Gastrocnemius medialis (tissue), 4 donors: ENCODE results near the gene FGF1. TPM values are rescaled to one million over a fixed set of nuclear protein-coding genes. Genes with fewer than 3 reads are reported as not detected.
"Not testable (repeated sequence)": the region's sequence is repeated elsewhere in the genome, so short reads cannot be mapped to it uniquely, and the experiment has no call there.

Experiments
- ATAC-seq, 2 donors: fragments of 150-250 bp; one replicate each; pipeline ENCODE4 v1.9.1; 2016
- DNase-seq, 2 donors: peaks; one replicate each; pipeline ENCODE4 v3.0.0-alpha.2; 2019
- H3K27ac ChIP-seq, 4 donors: fragments of 200-600 bp; sonication (generic); 1 replicate in 1 of 4; 2 replicates in 3 of 4; pipeline ENCODE4 v1.5.1; 2016 to 2018; ENCODE audit warnings: mild to moderate bottlenecking in 2 of 4, moderate library complexity in 1 of 4
- H3K27me3 ChIP-seq, 3 donors: fragments of 200-600 bp; sonication (generic) in 2 of 3; 1 replicate in 1 of 3; 2 replicates in 2 of 3; pipeline versions ENCODE4 v1.5.1 to v1.6.0; 2016 to 2019; ENCODE audit warnings: mild to moderate bottlenecking in 1 of 3, moderate library complexity in 1 of 3
- H3K36me3 ChIP-seq, 2 donors: fragments of 200-600 bp; sonication (generic) in 1 of 2; one replicate each; pipeline ENCODE4 v1.5.1; 2017 to 2018
- H3K4me1 ChIP-seq, 2 donors: fragments of 200-600 bp; sonication (generic) in 1 of 2; one replicate each; pipeline ENCODE4 v1.5.1; 2016 to 2017; ENCODE audit warnings: mild to moderate bottlenecking in 2 of 2
- H3K4me3 ChIP-seq, 4 donors: fragments of 200-600 bp; sonication (generic) in 3 of 4; 1 replicate in 1 of 4; 2 replicates in 3 of 4; pipeline ENCODE4 v1.5.1; 2016 to 2019; ENCODE audit warnings: mild to moderate bottlenecking in 2 of 4
- H3K9me3 ChIP-seq, 3 donors: fragments of 200-600 bp; sonication (generic) in 2 of 3; 1 replicate in 1 of 3; 2 replicates in 2 of 3; pipeline ENCODE4 v1.5.1; 2016 to 2019
- CTCF ChIP-seq, 5 experiments: fragments of 450-650 bp in 3 of 5; fragments of 200-600 bp in 2 of 5; sonication (generic) in 2 of 5; IDR thresholded peaks in 4 of 5; conservative IDR thresholded peaks in 1 of 5; 1 replicate in 4 of 5; 2 replicates in 1 of 5; pipeline ENCODE4 v1.5.1; 2016 to 2019; ENCODE audit warnings: antibody characterized with exemption in 5 of 5, mild to moderate bottlenecking in 3 of 5, moderate library complexity in 3 of 5
- POLR2A ChIP-seq, 2 donors: fragments of 450-650 bp; IDR thresholded peaks; one replicate each; pipeline ENCODE4 v1.6.1; 2017; ENCODE audit warnings: antibody characterized with exemption in 2 of 2, mild to moderate bottlenecking in 2 of 2, moderate library complexity in 2 of 2
- in situ Hi-C, 4 donors: fragments of 200-750 bp; cut with MboI; loops; one replicate each; pipeline versions ENCODE4 v1.15.0 to v1.8.0; 2017; ENCODE audit warnings: low sequenced_read_pairs in 4 of 4
- intact Hi-C: fragments of 100-400 bp; cut with DNase I; formaldehyde crosslinking; loops from one replicate; pipeline ENCODE4 v1.15.1; 2023; ENCODE audit warnings: low total_unique reads
- total RNA-seq, 4 donors: library from RNA; depleted of rRNA; stranded (reverse); fragments of >200 nt; gene quantifications; one replicate each; pipeline versions ENCODE4 v1.1.0 to v1.2.3, GENCODE V29; 2016

The FGF1 gene
- total RNA-seq, 4 donors from 2014 or later = 0.41 to 2.1 (median 1.2) TPM

GRCh38 chr5:142650881-142651280 lies 35.0 kb downstream of the FGF1 start:
- H3K4me1 ChIP-seq = peaks cover 4 to 15% of the 10 kb centered on the region in 2 donors
- DNase-seq (no peak), ATAC-seq (no peak)
- intact Hi-C loops (no loop called here), in situ Hi-C loops (no loop called here)
- H3K27ac ChIP-seq = no peak overlapping the region
- H3K27me3 ChIP-seq = no peaks in the 10 kb centered on the region
- no peaks in the 10 kb centered on the region for H3K36me3 ChIP-seq
- no peak for TF ChIP-seq CTCF (IDR thresholded peaks at IDR 0.05 in 4 of 5, conservative IDR thresholded peaks at IDR 0.05 in 1 of 5)
- no peak overlapping the region for H3K4me3 ChIP-seq
- no peaks in the 10 kb centered on the region for H3K9me3 ChIP-seq

DNA sequence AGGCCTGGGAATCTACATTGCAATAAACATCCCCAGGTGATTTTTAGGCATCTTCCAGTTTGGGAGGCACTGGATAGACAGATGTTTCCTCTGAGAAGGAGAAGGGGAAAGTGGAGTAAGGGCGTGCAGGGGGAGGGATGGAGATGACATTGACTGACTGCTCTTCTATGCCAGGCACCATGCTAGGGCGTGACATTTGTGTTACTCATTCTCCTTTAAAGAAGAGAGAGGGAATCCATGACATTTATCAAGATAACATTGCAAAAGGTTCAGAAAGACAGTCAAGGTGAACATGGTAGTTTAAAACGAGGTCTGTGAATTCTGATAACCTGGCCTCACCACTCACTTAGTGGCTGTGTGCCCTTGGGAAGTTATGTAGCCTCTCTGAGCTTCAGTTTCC lies 35.8 kb downstream of the FGF1 start:
- no peaks in the 10 kb centered on the region for H3K9me3 ChIP-seq
- H3K4me1 ChIP-seq = peaks cover 4 to 10% of the 10 kb centered on the region in 2 donors
- H3K27me3 ChIP-seq = no peaks in the 10 kb centered on the region
- intact Hi-C loops = no loop called here
- ATAC-seq (no peak), DNase-seq (no peak)
- H3K36me3 ChIP-seq = no peaks in the 10 kb centered on the region
- H3K4me3 ChIP-seq = no peak overlapping the region
- no peak overlapping the region for H3K27ac ChIP-seq
- TF ChIP-seq POLR2A (IDR thresholded peaks at IDR 0.05) (no peak), CTCF (IDR thresholded peaks at IDR 0.05 in 4 of 5, conservative IDR thresholded peaks at IDR 0.05 in 1 of 5) (no peak)
- in situ Hi-C loops = no loop called here

DNA sequence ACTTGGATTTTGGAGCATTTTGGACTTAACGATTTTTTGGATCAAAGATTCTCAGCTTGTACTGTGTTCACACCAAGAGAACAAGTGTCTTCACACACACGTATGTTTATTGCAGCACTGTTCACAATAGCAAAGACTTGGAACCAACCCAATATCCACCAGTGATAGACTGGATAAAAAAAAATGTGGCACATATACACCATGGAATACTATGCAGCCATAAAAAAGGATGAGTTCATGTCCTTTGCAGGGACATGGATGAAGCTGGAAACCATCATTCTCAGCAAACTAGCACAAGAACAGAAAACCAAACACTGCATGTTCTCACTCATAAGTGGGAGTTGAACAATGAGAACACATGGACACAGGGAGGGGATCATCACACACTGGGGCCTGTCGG lies 37.8 kb downstream of the FGF1 start:
- in situ Hi-C loops, H3K4me3 ChIP-seq, H3K36me3 ChIP-seq, ATAC-seq, DNase-seq, H3K27me3 ChIP-seq, H3K9me3 ChIP-seq, intact Hi-C loops, H3K27ac ChIP-seq, H3K4me1 ChIP-seq: not testable (repeated sequence)

DNA sequence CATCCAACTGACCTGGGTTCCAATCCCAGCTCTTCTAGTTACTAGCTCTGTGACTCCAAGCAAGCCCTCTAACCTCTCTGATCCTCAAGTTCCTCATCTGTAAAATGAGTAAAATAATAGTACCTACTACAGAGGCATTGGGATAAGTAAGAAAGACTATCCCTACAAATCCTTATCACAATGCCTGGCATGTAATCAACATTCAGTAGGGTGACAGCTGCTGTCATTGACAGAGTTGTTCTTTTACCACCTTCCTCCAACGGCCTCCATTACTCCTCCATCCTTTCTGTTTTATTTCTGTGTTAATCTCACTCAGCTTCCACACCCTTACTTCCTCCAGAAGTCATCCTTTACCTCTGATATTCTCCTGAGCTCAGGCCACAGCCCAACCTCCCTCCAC lies 40.4 kb downstream of the FGF1 start:
- ATAC-seq = no peak
- Histone ChIP-seq H3K27ac (no peak overlapping the region), H3K36me3 (no peaks in the 10 kb centered on the region), H3K9me3 (no peaks in the 10 kb centered on the region), H3K27me3 (no peaks in the 10 kb centered on the region), H3K4me3 (no peak overlapping the region), H3K4me1 (no peaks in the 10 kb centered on the region)
- intact Hi-C loops = no loop called here
- in situ Hi-C loops = no loop called here
- TF ChIP-seq CTCF (IDR thresholded peaks at IDR 0.05 in 4 of 5, conservative IDR thresholded peaks at IDR 0.05 in 1 of 5) (no peak), POLR2A (IDR thresholded peaks at IDR 0.05) (no peak)
- DNase-seq = no peak

GRCh38 chr5:142644640-142645361 lies 41.1 kb downstream of the FGF1 start:
- H3K4me1 ChIP-seq = no peaks in the 10 kb centered on the region
- no peaks in the 10 kb centered on the region for H3K9me3 ChIP-seq
- no peaks in the 10 kb centered on the region for H3K36me3 ChIP-seq
- no peak overlapping the region for H3K4me3 ChIP-seq
- intact Hi-C loops = no loop called here
- H3K27ac ChIP-seq = no peak overlapping the region
- ATAC-seq (peak; percentile 23 to 39), DNase-seq (no peak)
- no peaks in the 10 kb centered on the region for H3K27me3 ChIP-seq
- in situ Hi-C loops = no loop called here
- no peak for TF ChIP-seq POLR2A (IDR thresholded peaks at IDR 0.05)
- TF ChIP-seq CTCF (IDR thresholded peaks at IDR 0.05 in 4 of 5, conservative IDR thresholded peaks at IDR 0.05 in 1 of 5) = no peak
